NCI-H69 (cell line): ENCODE data around the gene MEI1.
A peak's percentile ranks its signal among the peaks of the same experiment; 100 is the strongest.

Experiments
- DNase-seq: peaks from one replicate; lab custom pipeline; 2025; lab: John Stamatoyannopoulos, UW

The MEI1 gene

GRCh38 chr22:41746567-41747400 lies 47.5 kb downstream of the MEI1 start:
- peak; percentile 92 for DNase-seq

DNA sequence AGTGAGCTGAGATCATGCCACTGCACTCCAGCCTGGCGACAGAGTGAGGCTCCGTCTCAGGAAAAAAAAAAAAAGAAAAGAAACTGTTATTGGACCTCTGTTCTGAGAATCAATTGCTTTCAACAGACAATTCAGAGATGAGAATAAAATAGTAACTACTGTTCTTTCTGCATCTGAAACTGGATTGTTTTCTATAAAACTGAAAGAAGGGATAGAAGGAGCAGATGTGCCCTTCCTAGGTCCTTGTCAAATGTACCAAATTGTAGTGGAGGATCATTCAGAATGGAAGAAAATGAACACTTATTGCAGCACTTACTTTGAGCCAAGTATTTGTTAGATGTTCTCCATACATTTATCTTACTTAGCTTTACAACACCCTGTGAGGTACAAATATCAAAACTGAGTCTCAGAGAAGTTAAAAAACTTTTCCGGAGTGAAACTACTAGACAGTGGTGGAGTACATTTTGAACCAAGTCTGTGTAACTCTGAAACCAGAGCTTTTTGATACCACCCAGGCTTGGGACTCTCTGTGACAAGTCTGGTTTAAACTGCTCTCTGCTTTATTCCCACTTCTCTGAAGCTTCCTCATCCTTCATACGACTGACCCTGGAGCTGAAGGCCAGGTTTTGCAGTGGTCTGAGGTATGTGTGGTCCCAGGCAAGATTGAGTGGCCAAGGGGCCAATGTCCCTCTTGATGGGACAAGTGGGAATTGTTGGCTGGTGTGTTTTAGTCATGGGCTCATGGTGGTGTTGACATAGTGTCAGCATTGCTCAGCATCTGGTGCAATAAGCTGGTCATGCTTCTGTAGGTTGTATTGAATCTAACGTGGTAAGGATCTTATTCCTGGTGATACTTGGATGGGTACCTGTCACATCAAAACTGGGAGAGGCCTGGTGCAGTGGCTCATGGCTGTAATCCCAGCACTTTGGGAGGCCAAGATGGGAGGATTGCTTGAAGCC lies 53.0 kb downstream of the MEI1 start:
- DNase-seq: no peak

- peak; percentile 41 for DNase-seq
Observed at GRCh38 chr22:41753984-41754383, 54.7 kb downstream of the MEI1 start.

- no peak for DNase-seq
Observed at GRCh38 chr22:41757502-41757901, 58.2 kb downstream of the MEI1 start.

- peak; percentile 21 for DNase-seq
Observed at GRCh38 chr22:41758231-41758630, 58.9 kb downstream of the MEI1 start.

DNA sequence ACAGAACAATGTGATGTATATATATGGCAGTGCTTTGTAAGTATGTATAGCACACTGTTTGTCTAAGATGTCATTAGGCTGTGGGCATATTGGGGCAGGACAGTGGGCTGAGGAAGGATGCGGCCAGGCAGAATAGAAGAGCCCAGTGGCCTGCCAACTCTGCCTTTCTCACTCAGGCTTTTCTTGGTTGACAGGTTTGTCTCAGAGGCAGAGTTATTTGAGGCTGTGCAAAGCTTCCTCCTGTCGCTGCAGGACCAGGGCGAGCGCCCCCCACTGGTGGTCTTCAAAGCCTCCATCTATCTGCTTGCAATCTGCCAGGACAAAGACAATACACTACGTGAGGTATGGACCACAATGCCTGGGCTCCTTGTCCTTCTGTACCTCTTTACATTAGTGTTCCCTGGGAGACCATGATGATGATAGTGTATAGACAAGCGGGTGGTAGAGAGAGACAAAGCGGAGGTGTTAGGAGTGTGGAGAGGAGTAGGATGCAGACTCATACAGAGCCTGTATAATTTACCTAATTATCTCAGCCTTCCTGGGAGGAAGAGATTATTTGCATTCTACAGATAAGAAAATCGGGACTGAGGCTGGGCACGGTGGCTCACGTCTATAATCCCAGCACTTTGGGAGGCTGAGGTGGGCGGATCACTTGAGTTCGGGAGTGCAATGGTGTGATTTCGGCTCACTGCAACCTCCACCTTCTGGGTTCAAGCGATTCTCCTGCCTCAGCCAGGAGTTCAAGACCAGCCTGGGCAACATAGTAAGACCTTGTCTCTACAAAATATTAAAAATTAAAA lies 63.9 kb downstream of the MEI1 start:
- peak; percentile 98 for DNase-seq

DNA sequence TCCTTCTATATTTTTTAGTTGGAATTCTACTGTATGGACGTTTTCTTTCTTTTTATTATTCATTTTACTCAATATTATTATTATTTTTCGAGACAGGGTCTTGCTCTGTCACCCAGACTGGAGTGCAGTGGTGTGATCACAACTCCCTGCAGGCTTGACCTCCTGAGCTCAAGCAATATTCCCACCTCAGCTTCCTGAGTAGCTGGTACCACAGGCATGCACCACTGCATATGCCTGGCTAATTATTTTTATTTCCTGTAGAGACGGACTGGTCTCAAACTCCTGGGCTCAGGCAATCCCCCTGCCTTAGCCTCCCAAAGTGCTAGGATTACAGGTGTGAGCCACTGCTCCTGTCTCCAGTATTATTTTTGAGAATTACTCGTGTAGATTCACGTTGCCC lies 67.2 kb downstream of the MEI1 start:
- no peak for DNase-seq

DNA sequence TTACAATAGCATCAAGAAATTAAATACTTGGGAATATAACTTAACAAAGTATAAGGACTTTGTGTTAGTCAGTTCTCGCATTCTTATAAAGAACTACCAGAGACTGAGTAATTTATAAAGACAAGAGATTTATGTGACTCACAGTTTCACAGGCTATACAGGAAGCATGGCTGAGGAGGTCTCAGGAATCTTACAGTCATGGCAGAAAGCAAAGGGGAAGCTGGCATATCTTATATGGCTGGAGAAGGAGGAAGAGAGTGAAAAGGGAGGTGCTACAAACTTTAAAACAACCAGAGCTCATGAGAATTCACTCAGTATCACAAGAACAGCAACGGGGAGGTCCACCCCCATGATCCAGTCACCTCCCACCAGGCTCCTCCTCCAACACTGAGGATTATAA lies 69.1 kb downstream of the MEI1 start:
- no peak for DNase-seq

GRCh38 chr22:41770715-41771468 lies 71.6 kb downstream of the MEI1 start:
- DNase-seq: no peak

- no peak for DNase-seq
Observed at GRCh38 chr22:41772198-41772597, 72.9 kb downstream of the MEI1 start.

GRCh38 chr22:41772645-41773044 lies 73.3 kb downstream of the MEI1 start:
- no peak for DNase-seq

- no peak for DNase-seq
Observed at GRCh38 chr22:41775338-41775737, 76.0 kb downstream of the MEI1 start.

- DNase-seq: peak; percentile 10
Observed at GRCh38 chr22:41775976-41776375, 76.7 kb downstream of the MEI1 start.

GRCh38 chr22:41776381-41776780 lies 77.1 kb downstream of the MEI1 start:
- no peak for DNase-seq

DNA sequence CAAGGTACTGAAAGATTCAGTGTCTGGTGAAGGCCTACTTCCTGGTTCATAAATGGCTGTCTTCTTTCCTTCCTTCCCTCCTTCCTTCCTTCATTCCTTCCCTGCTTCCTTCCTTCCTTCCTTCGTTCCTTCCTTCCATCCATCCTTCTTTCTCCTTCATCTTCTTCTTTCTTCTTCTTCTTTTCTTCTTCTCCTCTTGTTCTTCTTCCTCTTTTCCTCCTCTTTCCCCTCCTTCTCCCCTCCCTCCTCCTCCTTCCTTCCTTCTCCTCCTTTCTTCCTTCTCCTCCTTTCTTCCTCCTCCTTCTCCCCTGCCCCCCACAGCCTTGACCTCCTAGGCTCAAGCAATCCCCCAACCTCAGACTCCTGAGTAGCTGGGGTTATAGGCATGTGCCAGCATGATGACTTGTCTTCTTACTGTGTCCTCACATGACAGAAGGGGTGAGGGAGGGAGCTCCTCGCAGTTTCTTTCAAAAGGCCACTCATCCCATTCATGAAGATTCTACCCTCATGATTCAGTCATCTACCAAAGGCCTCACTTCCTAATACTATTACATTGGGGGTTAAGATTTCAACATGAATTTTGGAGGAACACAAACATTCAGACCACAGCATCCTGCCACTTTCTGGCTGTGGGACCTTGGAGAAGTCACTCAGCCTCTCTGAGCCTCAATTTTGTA lies 78.6 kb downstream of the MEI1 start:
- DNase-seq: no peak

GRCh38 chr22:41779929-41780505 lies 80.7 kb downstream of the MEI1 start:
- no peak for DNase-seq

DNA sequence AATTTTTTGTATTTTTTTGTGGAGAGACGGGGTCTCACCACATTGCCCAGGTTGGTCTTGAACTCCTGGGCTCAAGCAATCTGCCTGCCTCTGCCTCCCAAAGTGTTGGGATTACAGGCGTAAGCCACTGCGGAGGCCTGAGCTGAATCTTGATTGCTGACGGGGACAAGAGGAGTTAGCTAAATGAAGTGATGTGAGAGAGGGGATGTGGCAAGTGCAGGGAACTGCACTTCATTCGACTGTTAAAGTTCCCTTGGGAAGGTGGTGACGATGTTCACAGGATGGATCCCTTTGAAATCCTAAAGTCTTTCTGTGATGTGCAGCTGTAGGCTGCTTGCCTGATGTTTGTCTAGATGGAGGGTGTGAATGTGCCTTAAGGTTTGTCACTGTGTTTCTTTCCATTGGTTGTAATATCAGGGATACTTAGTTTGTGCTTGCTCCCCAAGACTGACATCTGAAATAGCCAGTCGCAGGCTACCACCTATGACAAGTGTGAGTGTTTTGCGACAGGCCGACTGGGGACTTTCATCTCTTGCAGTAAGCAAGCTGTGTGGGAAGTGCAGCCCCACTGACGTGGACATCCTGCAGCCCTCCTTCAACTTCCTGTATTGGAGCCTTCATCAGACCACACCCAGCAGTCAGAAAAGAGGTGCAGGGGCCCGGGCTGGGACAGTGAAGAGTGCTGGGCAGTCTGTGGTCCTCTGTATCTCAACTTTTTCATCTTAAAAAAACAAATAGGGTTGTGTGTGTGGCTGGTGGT lies 81.6 kb downstream of the MEI1 start:
- DNase-seq: no peak

DNA sequence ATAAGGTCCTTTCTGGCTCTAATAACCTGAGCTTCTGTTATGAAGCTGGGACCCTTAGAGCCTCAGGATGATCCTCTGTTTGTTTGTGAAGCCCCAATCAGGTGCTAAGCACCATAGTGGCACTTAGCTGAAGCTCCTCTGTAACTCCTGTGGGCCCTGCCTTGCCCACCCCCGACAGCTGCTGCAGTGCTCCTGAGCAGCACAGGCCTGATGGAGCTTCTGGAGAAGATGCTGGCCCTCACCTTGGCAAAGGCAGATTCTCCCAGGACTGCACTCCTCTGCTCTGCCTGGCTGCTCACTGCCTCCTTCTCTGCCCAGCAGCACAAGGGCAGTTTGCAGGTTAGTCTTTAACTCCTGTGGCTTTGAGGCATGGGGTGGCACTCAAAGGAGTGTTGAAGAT lies 82.2 kb downstream of the MEI1 start:
- DNase-seq: no peak

DNA sequence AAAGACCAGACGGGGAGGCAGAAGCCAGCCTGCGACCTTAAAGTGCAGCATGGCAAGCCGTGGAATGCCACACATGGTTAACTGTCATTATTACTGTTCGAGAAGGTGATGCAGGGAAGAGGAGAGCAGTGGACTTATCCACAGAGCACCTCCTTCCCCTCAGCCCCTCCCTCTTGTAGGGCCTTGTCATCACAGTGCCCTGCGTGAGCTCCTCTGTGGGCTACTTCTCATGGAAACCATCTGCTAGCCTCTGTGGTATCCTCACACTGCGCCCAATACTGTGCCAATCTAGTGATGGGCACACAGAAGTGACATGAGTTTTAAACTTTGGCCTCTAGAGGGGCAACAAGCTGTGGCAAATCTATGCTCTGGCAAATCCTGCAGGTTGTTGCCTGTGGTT lies 83.0 kb downstream of the MEI1 start:
- DNase-seq: no peak

DNA sequence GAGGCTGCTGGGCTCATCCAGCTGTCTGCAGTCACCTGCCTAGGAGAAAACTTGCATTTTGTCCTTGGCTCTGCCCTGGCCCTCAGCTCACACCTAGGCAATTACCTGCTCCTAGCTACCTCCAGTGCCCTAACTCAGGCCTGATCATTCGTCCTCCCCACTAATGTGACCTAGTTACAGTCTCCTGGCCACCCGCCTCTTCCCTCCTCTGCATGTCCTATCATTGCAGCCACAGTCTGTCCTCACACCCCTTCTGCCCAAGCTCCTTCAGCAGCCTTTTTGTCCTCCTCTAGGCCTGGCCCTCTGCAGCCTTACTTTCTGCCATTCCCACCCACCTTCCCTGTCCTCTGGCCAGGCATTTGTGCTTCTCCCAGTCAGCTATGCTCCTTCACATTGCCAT lies 83.4 kb downstream of the MEI1 start:
- no peak for DNase-seq
